GM12878 (cell line): ENCODE measurements around the gene MCM3. TPM values are rescaled to one million over a fixed set of nuclear protein-coding genes. Genes with fewer than 3 reads are reported as not detected.

Experiments
- ATAC-seq: fragments of 200-7000 bp; cut with Tn5 transposase; 3 replicates; pipeline ENCODE4 v1.9.1; 2020; ENCODE audit warnings: mild to moderate bottlenecking, moderate library complexity
- BruUV-seq: library from RNA; stranded (reverse); fragments of 400-500 nt; replicated peaks from 2 replicates; lab custom pipeline; 2021; lab: Mats Ljungman, UMichigan
- CTCF ChIA-PET: fragments of 300-600 bp; sonication (Branson Sonifier 250); formaldehyde crosslinking; extraction: SDS; loops from one replicate; lab custom pipeline; 2021; ENCODE audit warnings: inconsistent platforms; lab: Yijun Ruan, JAX
- POLR2A ChIA-PET: fragments of 350-600 bp; formaldehyde crosslinking; extraction: SDS; loops from one replicate; lab custom pipeline; 2021; ENCODE audit warnings: inconsistent platforms; lab: Charles Lee
- RAD21 ChIA-PET: fragments of 300-600 bp; sonication (Branson Sonifier 250); formaldehyde crosslinking; loops from one replicate; lab custom pipeline; 2023; ENCODE audit warnings: antibody characterized with exemption; ENCODE audit not compliant: unreplicated experiment; lab: Charles Lee
- SMC1A ChIA-PET: fragments of 300-600 bp; sonication (Branson Sonifier 250); formaldehyde crosslinking; loops from one replicate; lab custom pipeline; 2023; ENCODE audit not compliant: unreplicated experiment, uncharacterized antibody; lab: Charles Lee
- DNase-seq: peaks from one replicate; pipeline ENCODE4 v3.0.0-alpha.2; 2011; ENCODE audit warnings: low read depth, low spot score
- FAIRE-seq: peaks from 3 replicates; lab custom pipeline; 2011; peaks lifted over from hg19 to GRCh38; lab: Jason Lieb, UNC
- H2AFZ ChIP-seq: 2 replicates; pipeline ENCODE4 v1.6.0; 2011; ENCODE audit warnings: low read depth, low read length, control low read depth; ENCODE audit not compliant: control insufficient read depth
- H3K27ac ChIP-seq: 2 replicates; pipeline ENCODE4 v1.5.1; 2011; ENCODE audit warnings: control low read depth; ENCODE audit not compliant: control insufficient read depth, insufficient read depth
- H3K27me3 ChIP-seq, 2 experiments: replicated peaks in 1 of 2; 2 replicates each; pipeline versions ENCODE4 v1.6.0 to v1.6.1; 2011; ENCODE audit warnings: low read length in 1 of 2; ENCODE audit not compliant: control insufficient read depth in 2 of 2, insufficient read depth in 2 of 2
- H3K36me3 ChIP-seq, 2 experiments: 2 replicates each; pipeline ENCODE4 v1.5.1; 2011; ENCODE audit warnings: low read length in 1 of 2; ENCODE audit not compliant: control insufficient read depth in 2 of 2, insufficient read depth in 2 of 2
- H3K4me1 ChIP-seq: 2 replicates; pipeline ENCODE4 v1.6.1; 2011; ENCODE audit warnings: mild to moderate bottlenecking, low read length, moderate library complexity, mixed read lengths; ENCODE audit not compliant: control insufficient read depth, insufficient read depth
- H3K4me2 ChIP-seq: 2 replicates; pipeline ENCODE4 v1.6.0; 2011; ENCODE audit warnings: control low read depth; ENCODE audit not compliant: control insufficient read depth, insufficient read depth
- H3K4me3 ChIP-seq: fragments of 200-600 bp; sonication (generic); 2 replicates; pipeline ENCODE4 v1.5.1; 2016
- H3K79me2 ChIP-seq: 2 replicates; pipeline ENCODE4 v1.6.0; 2011; ENCODE audit warnings: low read length; ENCODE audit not compliant: control insufficient read depth, insufficient read depth
- H3K9ac ChIP-seq: 2 replicates; pipeline ENCODE4 v1.8.0; 2011; ENCODE audit warnings: low read length, control low read depth, mixed read lengths; ENCODE audit not compliant: control insufficient read depth, insufficient read depth
- H3K9me3 ChIP-seq: replicated peaks from 3 replicates; pipeline ENCODE4 v1.5.1; 2011; ENCODE audit warnings: mild to moderate bottlenecking, low read length; ENCODE audit not compliant: control insufficient read depth, insufficient read depth
- H4K20me1 ChIP-seq: 2 replicates; pipeline ENCODE4 v1.6.0; 2011; ENCODE audit not compliant: control insufficient read depth, insufficient read depth
- BACH1 ChIP-seq: fragments of 450-650 bp; IDR thresholded peaks from 2 replicates; pipeline ENCODE4 v1.6.1; 2017; ENCODE audit warnings: mild to moderate bottlenecking, borderline replicate concordance
- BCL11A ChIP-seq: IDR thresholded peaks from 2 replicates; pipeline ENCODE4 v1.6.1; 2011; ENCODE audit warnings: low read depth, low read length
- CEBPB ChIP-seq, 2 experiments: fragments of 150-350 bp in 1 of 2; IDR thresholded peaks; 2 replicates each; pipeline ENCODE4 v1.6.1; 2012 to 2014; ENCODE audit warnings: low read depth in 2 of 2, low read length in 2 of 2, borderline replicate concordance in 1 of 2, inconsistent platforms in 1 of 2
- CREB1 ChIP-seq: IDR thresholded peaks from 2 replicates; pipeline ENCODE4 v1.6.1; 2012; ENCODE audit warnings: low read depth, mild to moderate bottlenecking, inconsistent platforms
- CREM ChIP-seq: IDR thresholded peaks from 2 replicates; pipeline ENCODE4 v1.6.1; 2014; ENCODE audit warnings: antibody characterized with exemption, low read depth
- ETV6 ChIP-seq, 2 experiments: fragments of 450-650 bp in 1 of 2; IDR thresholded peaks in 1 of 2; conservative IDR thresholded peaks in 1 of 2; 2 replicates each; pipeline ENCODE4 v1.6.1; 2014; ENCODE audit warnings: antibody characterized with exemption in 1 of 2, borderline replicate concordance in 1 of 2, low read depth in 1 of 2, mild to moderate bottlenecking in 1 of 2, moderate library complexity in 1 of 2
- EZH2 ChIP-seq: IDR thresholded peaks from 2 replicates; pipeline ENCODE4 v1.6.1; 2012; ENCODE audit warnings: low read depth, mild to moderate bottlenecking, control low read depth, inconsistent platforms, low read length, borderline replicate concordance; ENCODE audit not compliant: control insufficient read depth
- GATAD2B ChIP-seq: fragments of 450-650 bp; conservative IDR thresholded peaks from 2 replicates; pipeline ENCODE4 v1.6.1; 2017; ENCODE audit warnings: low read depth, mild to moderate bottlenecking, moderate library complexity
- HDAC2 ChIP-seq: fragments of 200-600 bp; sonication (generic); IDR thresholded peaks from 2 replicates; pipeline ENCODE4 v1.6.1; 2017
- HDAC6 ChIP-seq: fragments of 200-600 bp; sonication (generic); IDR thresholded peaks from one replicate; pipeline ENCODE4 v1.8.0; 2017; ENCODE audit warnings: antibody characterized with exemption; ENCODE audit not compliant: unreplicated experiment
- IKZF2 ChIP-seq, 2 experiments: fragments of 450-650 bp; IDR thresholded peaks; 2 replicates each; pipeline ENCODE4 v1.6.1; 2017; ENCODE audit warnings: mild to moderate bottlenecking in 2 of 2, moderate library complexity in 2 of 2
- JUNB ChIP-seq: IDR thresholded peaks from 2 replicates; pipeline ENCODE4 v1.6.1; 2016; ENCODE audit warnings: antibody characterized with exemption, mild to moderate bottlenecking
- KLF5 ChIP-seq: fragments of 450-650 bp; IDR thresholded peaks from 2 replicates; pipeline ENCODE4 v1.6.1; 2014; ENCODE audit warnings: mild to moderate bottlenecking; ENCODE audit not compliant: partially characterized antibody
- RAD51 ChIP-seq: fragments of 450-650 bp; IDR thresholded peaks from 2 replicates; pipeline ENCODE4 v1.6.1; 2016; ENCODE audit warnings: moderate library complexity, mild to moderate bottlenecking, inconsistent platforms
- ZBTB40 ChIP-seq: fragments of 450-650 bp; IDR thresholded peaks from 2 replicates; pipeline ENCODE4 v1.6.1; 2016; ENCODE audit warnings: mild to moderate bottlenecking, moderate library complexity, borderline replicate concordance
- WGBS: methylation state at CpG from one replicate; pipeline ENCODE4 v1.1.6; 2016; ENCODE audit warnings: low lambda C conversion rate; ENCODE audit not compliant: insufficient replicate concordance, insufficient coverage; ENCODE audit errors: missing lambda C conversion rate; 5-methylcytosine and 5-hydroxymethylcytosine counted together
- in situ Hi-C: fragments of 300-500 bp; cut with MboI; formaldehyde crosslinking; loops from 9 replicates; pipeline ENCODE4 v1.14.3; 2018; ENCODE audit warnings: mixed read lengths
- intact Hi-C: fragments of 100-400 bp; cut with micrococcal nuclease; formaldehyde crosslinking; loops from one replicate; pipeline ENCODE4 v1.14.2; 2022; ENCODE audit not compliant: unreplicated experiment
- polyA plus RNA-seq, 11 experiments: library from polyadenylated mRNA; depleted of rRNA in 4 of 11; unstranded in 6 of 11; stranded (reverse) in 5 of 11; fragments of >200 nt; fragmentation: Nextera tagmentation in 4 of 11; fragmentation: Illumina TruSeq in 1 of 11; extraction: Ambion mirVana in 4 of 11; extraction: Trizol in 1 of 11; gene quantifications; 1 replicate in 1 of 11; 2 replicates in 10 of 11; pipeline versions ENCODE4 v1.2.1 to v1.2.3, GENCODE V29; 2011 to 2016; ENCODE audit warnings: inconsistent platforms in 2 of 11, missing spikeins in 2 of 11, low read depth in 1 of 11
- total RNA-seq, 4 experiments: library from RNA; depleted of rRNA in 3 of 4; stranded (reverse); fragments of >200 nt in 3 of 4; fragmentation: Illumina TruSeq in 1 of 4; extraction: Trizol in 1 of 4; gene quantifications; 2 replicates each; pipeline versions ENCODE4 v1.2.1 to v1.2.3, GENCODE V29; 2013 to 2021

The MCM3 gene
- total and polyA plus RNA-seq, 10 of the 15 experiments (the other 5 are each of a cell fraction or from before 2014, with no cell fraction given) = 74.1 to 265 (median 214) TPM

- TF ChIP-seq RAD51 = 0 out of 2 replicates have a peak, but pooled peaks have one; percentile 33
These were observed 22.7 kb upstream of the MCM3 start (continued) for GRCh38 chr6:52306972-52307870.

- H3K4me2 ChIP-seq = peak overlapping the region; percentile 73
- no peaks in the 10 kb centered on the region for H3K9me3 ChIP-seq
- peak overlapping the region; percentile 80 for H2AFZ ChIP-seq
- TSS peak; percentile 92 for BruUV-seq
- ChIA-PET RAD21 (interaction anchor here (1.2 to 8.9 kb wide), 8 partner anchors 10 to 84 kb away, joined by 4 to 70 read pairs (median 7); partner anchors contain the start of genes MCM3 and PAQR8), POLR2A (interaction anchor here (0.9 to 4.2 kb wide), 12 partner anchors 10 to 93 kb away, joined by 3 to 18 read pairs (median 5); partner anchors contain the start of genes MCM3 and PAQR8), SMC1A (interaction anchor here (1.0 to 7.2 kb wide), 10 partner anchors 11 to 94 kb away, joined by 3 to 74 read pairs (median 25); partner anchors contain the start of genes MCM3 and PAQR8), CTCF (interaction anchor here (1.0 to 4.5 kb wide), 10 partner anchors 10 to 94 kb away, joined by 3 to 59 read pairs (median 6); partner anchors contain the start of genes MCM3 and PAQR8)
- H3K36me3 ChIP-seq = no peaks in the 10 kb centered on the region
- ATAC-seq (peak; percentile 77), DNase-seq (peak; percentile 85), FAIRE-seq (peak; percentile 89)
- H3K9ac ChIP-seq = peak overlapping the region; percentile 11; the same call in 1 of the 2 replicates
- H3K79me2 ChIP-seq = no peaks in the 10 kb centered on the region
- peak overlapping the region; percentile 89 for H3K27ac ChIP-seq
- in situ Hi-C loops (loop anchor here (5.0 kb wide), 1 partner anchor 46 kb away; no protein-coding TSS in a partner anchor), intact Hi-C loops (loop anchor here (1.0 to 2.0 kb wide), 4 partner anchors 10 to 85 kb away; partner anchors contain the start of gene MCM3)
- H3K4me3 ChIP-seq = peak overlapping the region; percentile 14; the same call in 1 of the 2 replicates
- H3K27me3 ChIP-seq = no peaks in the 10 kb centered on the region
- H4K20me1 ChIP-seq = no peaks in the 10 kb centered on the region
- WGBS = 60% methylated on average over 15 of the region's 15 CpGs
- H3K4me1 ChIP-seq = peaks cover 49% of the 10 kb centered on the region
- TF ChIP-seq KLF5 (no peak), GATAD2B (0 out of 2 replicates have a peak, but pooled peaks have one; percentile 11), ZBTB40 (no peak), HDAC2 (no peak), BCL11A (peak; percentile 74), ETV6 (conservative IDR thresholded peaks at IDR 0.05 in 1 of 2, IDR thresholded peaks at IDR 0.05 in 1 of 2; ENCODE audit: borderline replicate concordance in 1 of 2, low read depth in 1 of 2) (peak in 1 of 2 experiments; percentile 96; a peak in 2 of 4 replicates), CEBPB (IDR thresholded peaks at IDR 0.05; ENCODE audit: borderline replicate concordance in 1 of 2, low read depth in 2 of 2, low read length in 2 of 2) (peak in 1 of 2 experiments; percentile 73; a peak in 1 of 4 replicates), BACH1 (no peak; the same call in 1 of the 2 replicates), JUNB (no peak; the same call in none of the 2 replicates), CREM (peak; percentile 73), IKZF2 (IDR thresholded peaks at IDR 0.05) (peak; percentile 87 to 88), CREB1 (peak; percentile 46; the same call in 1 of the 2 replicates), HDAC6 (no peak), EZH2 (no peak)
These were observed 21.6 kb upstream of the MCM3 start for GRCh38 chr6:52305948-52306767.
